Esophagus (tissue), 2 donors: ENCODE results near the gene FXYD5. TPM values are rescaled to one million over a fixed set of nuclear protein-coding genes. Genes with fewer than 3 reads are reported as not detected.

Experiments
- H3K27ac ChIP-seq, 2 donors: one replicate each; pipeline ENCODE4 v1.5.1; 2013; ENCODE audit warnings: low read depth in 2 of 2, mild to moderate bottlenecking in 2 of 2, inconsistent platforms in 1 of 2, low read length in 1 of 2, moderate library complexity in 1 of 2
- H3K27me3 ChIP-seq, 2 donors: one replicate each; pipeline ENCODE4 v1.6.1; 2013; ENCODE audit warnings: low read length in 2 of 2, control low read depth in 1 of 2, mild to moderate bottlenecking in 1 of 2; ENCODE audit not compliant: insufficient read depth in 2 of 2, control insufficient read depth in 1 of 2
- H3K36me3 ChIP-seq, 2 donors: one replicate each; pipeline ENCODE4 v1.6.1; 2013; ENCODE audit warnings: low read length in 1 of 2; ENCODE audit not compliant: control insufficient read depth in 2 of 2, insufficient read depth in 2 of 2
- H3K4me1 ChIP-seq, 2 donors: one replicate each; pipeline ENCODE4 v1.6.1; 2013; ENCODE audit warnings: low read length in 1 of 2; ENCODE audit not compliant: control insufficient read depth in 2 of 2, insufficient read depth in 2 of 2
- H3K4me3 ChIP-seq, 2 donors: one replicate each; pipeline ENCODE4 v1.5.1; 2013; ENCODE audit warnings: low read length in 2 of 2, mild to moderate bottlenecking in 2 of 2, low read depth in 1 of 2, moderate library complexity in 1 of 2
- H3K9me3 ChIP-seq, 2 donors: one replicate each; pipeline ENCODE4 v1.6.1; 2013; ENCODE audit warnings: mild to moderate bottlenecking in 2 of 2, low read depth in 1 of 2, low read length in 1 of 2, moderate library complexity in 1 of 2; ENCODE audit not compliant: control insufficient read depth in 2 of 2, insufficient read depth in 1 of 2
- WGBS, 2 donors: extraction: QIAGEN DNeasy Blood & Tissue Kit; methylation state at CpG; one replicate each; pipeline ENCODE4 v1.1.7; 2013; 5-methylcytosine and 5-hydroxymethylcytosine counted together
- polyA plus RNA-seq, 2 donors: library from polyadenylated mRNA; stranded (reverse); fragments of 200-250 nt; gene quantifications; one replicate each; pipeline ENCODE4 v1.2.3, GENCODE V29; 2013
- donor health status: healthy with polysubstance abuse.
- donor health status: Bipolar disorder and iron deficiency.

FXYD5 gene
- polyA plus RNA-seq, 2 donors = 33.5 to 94.9 TPM

DNA sequence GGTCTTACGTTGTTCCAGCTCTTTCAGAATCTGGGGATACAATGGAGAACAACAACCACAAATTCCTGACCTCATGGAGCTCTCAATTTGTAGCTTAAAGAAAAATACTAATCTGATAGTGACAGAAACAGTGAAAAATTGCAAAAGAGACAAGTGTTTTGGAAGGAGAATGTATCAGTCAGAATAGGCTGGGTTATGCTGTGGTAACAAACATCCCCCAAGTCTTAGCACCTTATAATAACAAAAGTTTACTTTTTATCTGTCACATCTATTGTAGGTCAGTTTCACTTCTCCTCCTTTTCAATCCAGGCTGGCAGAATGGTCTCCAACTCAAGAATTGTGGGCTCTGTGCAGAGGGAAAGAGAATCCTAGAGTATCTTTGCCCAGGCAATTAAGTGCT lies 64.5 kb downstream of the FXYD5 start:
- no peaks in the 10 kb centered on the region for H3K27me3 ChIP-seq
- no peak overlapping the region for H3K4me3 ChIP-seq
- H3K9me3 ChIP-seq = peaks cover 0 to 5% of the 10 kb centered on the region in 2 donors
- WGBS, 2 donors = 92% methylated on average over 1 of the region's 1 CpG
- H3K4me1 ChIP-seq = peaks cover 0 to 3% of the 10 kb centered on the region in 2 donors
- no peak overlapping the region for H3K27ac ChIP-seq
- H3K36me3 ChIP-seq = no peaks in the 10 kb centered on the region

Other genes with a start within 250 kb of the FXYD5 start
- 1 to 10 TPM in 1 of 2 donors, under 1 TPM in 1; 0.80 to 1.3 TPM for gene ZNF30, start 227.8 kb upstream of the FXYD5 start, polyA plus RNA-seq
- under 1 TPM; 0.41 to 0.65 TPM for gene ZNF792, start 190.5 kb upstream of the FXYD5 start, polyA plus RNA-seq
- gene GRAMD1A, start 154.4 kb upstream of the FXYD5 start, polyA plus RNA-seq = 10 to 100 TPM; 11.7 to 14.0 TPM
- 1 to 10 TPM in 1 of 2 donors, under 1 TPM in 1; 0.73 to 1.1 TPM for gene SCN1B, start 124.3 kb upstream of the FXYD5 start, polyA plus RNA-seq
- gene HPN, start 113.0 kb upstream of the FXYD5 start, polyA plus RNA-seq = under 1 TPM; 0.04 to 0.16 TPM
- gene FXYD3, start 38.9 kb upstream of the FXYD5 start, polyA plus RNA-seq = 100 to 1,000 TPM; 630 to 697 TPM
- gene LGI4, start 19.7 kb upstream of the FXYD5 start, polyA plus RNA-seq = 1 to 10 TPM; 6.5 to 10.0 TPM
- gene FXYD1, start 15.9 kb upstream of the FXYD5 start, polyA plus RNA-seq = 10 to 100 TPM; 13.2 to 21.4 TPM
- gene FXYD7, start 11.5 kb upstream of the FXYD5 start, polyA plus RNA-seq = under 1 TPM; 0.09 to 0.14 TPM
- gene FAM187B, start 74.0 kb downstream of the FXYD5 start, polyA plus RNA-seq = under 1 TPM in 1 of 2 donors, not detected in 1; 0.08 TPM
- gene LSR, start 94.3 kb downstream of the FXYD5 start, polyA plus RNA-seq = 10 to 100 TPM; 39.0 to 63.5 TPM
- gene USF2, start 114.2 kb downstream of the FXYD5 start, polyA plus RNA-seq = 10 to 100 TPM; 74.7 to 97.6 TPM
- gene HAMP, start 127.8 kb downstream of the FXYD5 start, polyA plus RNA-seq = under 1 TPM in 1 of 2 donors, not detected in 1; 0.08 TPM
- gene MAG, start 137.4 kb downstream of the FXYD5 start, polyA plus RNA-seq = not detected
- 1 to 10 TPM in 1 of 2 donors, under 1 TPM in 1; 0.71 to 1.2 TPM for gene CD22, start 174.5 kb downstream of the FXYD5 start, polyA plus RNA-seq
- not detected for gene FFAR1, start 193.2 kb downstream of the FXYD5 start, polyA plus RNA-seq
- gene FFAR3, start 203.7 kb downstream of the FXYD5 start, polyA plus RNA-seq = not detected
- not detected for gene GPR42, start 216.3 kb downstream of the FXYD5 start, polyA plus RNA-seq